ENCODE data around the gene GPR84.

Gene GPR84

GRCh38 chr12:54398218-54398617 is 33.9 kb upstream of the GPR84 start:
- H3K4me3 ChIP-seq (ENCODE audit: control insufficient read depth, low read depth, low read length): no peak overlapping the region
- TF ChIP-seq CTCF (IDR thresholded peaks at IDR 0.05; ENCODE audit: control insufficient read depth, insufficient read depth, low read depth, low read length, missing control alignments): no peak
- DNase-seq (ENCODE audit: low read depth): no peak

- no peak for DNase-seq (ENCODE audit: low read depth)
- H3K4me3 ChIP-seq (ENCODE audit: control insufficient read depth, low read depth, low read length): no peak overlapping the region
These were observed 32.9 kb upstream of the GPR84 start for GRCh38 chr12:54397157-54397556.

DNA sequence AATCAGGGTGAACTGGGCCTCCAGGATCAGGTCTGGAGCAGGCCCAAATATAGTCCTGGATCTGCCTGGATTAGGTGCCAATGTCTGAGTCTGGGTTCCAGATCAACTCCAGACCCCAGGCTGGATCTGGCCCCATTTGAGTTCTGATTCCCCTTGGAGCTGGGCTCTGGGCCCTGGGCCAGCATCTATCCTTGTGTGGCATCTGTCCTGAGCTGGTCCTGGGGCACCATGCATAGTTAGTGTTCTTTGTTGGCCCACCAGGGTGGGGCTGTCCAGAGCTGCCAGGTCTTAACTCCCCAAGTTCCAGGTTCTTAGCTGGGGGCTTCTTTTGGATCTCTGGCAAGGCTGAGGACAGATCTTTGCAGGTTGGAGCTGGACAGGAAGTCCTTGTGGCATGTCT is 31.3 kb upstream of the GPR84 start:
- no peak for DNase-seq (ENCODE audit: low read depth)
- TF ChIP-seq CTCF (IDR thresholded peaks at IDR 0.05; ENCODE audit: control insufficient read depth, insufficient read depth, low read depth, low read length, missing control alignments): no peak

More at GRCh38 chr12:54397157-54397556, 32.9 kb upstream of the GPR84 start:
- no peak for TF ChIP-seq CTCF (IDR thresholded peaks at IDR 0.05; ENCODE audit: control insufficient read depth, insufficient read depth, low read depth, low read length, missing control alignments)

GRCh38 chr12:54394986-54395385 is 30.7 kb upstream of the GPR84 start:
- DNase-seq (ENCODE audit: low read depth): no peak
- no peak overlapping the region for H3K4me3 ChIP-seq (ENCODE audit: control insufficient read depth, low read depth, low read length)

More for the DNA sequence above, 31.3 kb upstream of the GPR84 start:
- no peak overlapping the region for H3K4me3 ChIP-seq (ENCODE audit: control insufficient read depth, low read depth, low read length)

GRCh38 chr12:54394281-54394719 is 30.0 kb upstream of the GPR84 start:
- TF ChIP-seq CTCF (IDR thresholded peaks at IDR 0.05; ENCODE audit: control insufficient read depth, insufficient read depth, low read depth, low read length, missing control alignments): peak; percentile 72
- no peak overlapping the region for H3K4me3 ChIP-seq (ENCODE audit: control insufficient read depth, low read depth, low read length)
- DNase-seq (ENCODE audit: low read depth): no peak

More at GRCh38 chr12:54394986-54395385, 30.7 kb upstream of the GPR84 start:
- TF ChIP-seq CTCF (IDR thresholded peaks at IDR 0.05; ENCODE audit: control insufficient read depth, insufficient read depth, low read depth, low read length, missing control alignments): no peak

DNA sequence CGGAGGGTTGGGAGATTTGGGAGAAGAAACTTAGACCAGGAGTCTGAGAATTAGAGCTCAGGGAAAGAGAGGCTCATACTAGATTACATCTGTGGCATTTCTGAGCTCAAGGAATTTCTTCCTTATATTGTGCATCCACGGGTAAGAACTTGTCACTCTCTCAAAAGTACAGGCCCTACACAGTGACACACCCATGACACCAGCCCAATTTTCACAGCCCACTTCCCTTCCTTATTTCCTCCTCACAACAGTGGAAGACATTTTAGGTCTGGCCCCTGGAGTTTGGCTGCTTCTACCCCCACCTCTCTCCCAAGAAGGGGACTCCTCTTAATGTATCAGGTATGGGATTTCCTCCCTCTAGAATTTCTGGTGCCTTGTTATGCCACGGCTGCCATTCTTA is 29.5 kb upstream of the GPR84 start:
- H3K4me3 ChIP-seq (ENCODE audit: control insufficient read depth, low read depth, low read length): no peak overlapping the region
- no peak for TF ChIP-seq CTCF (IDR thresholded peaks at IDR 0.05; ENCODE audit: control insufficient read depth, insufficient read depth, low read depth, low read length, missing control alignments)
- DNase-seq (ENCODE audit: low read depth): no peak

DNA sequence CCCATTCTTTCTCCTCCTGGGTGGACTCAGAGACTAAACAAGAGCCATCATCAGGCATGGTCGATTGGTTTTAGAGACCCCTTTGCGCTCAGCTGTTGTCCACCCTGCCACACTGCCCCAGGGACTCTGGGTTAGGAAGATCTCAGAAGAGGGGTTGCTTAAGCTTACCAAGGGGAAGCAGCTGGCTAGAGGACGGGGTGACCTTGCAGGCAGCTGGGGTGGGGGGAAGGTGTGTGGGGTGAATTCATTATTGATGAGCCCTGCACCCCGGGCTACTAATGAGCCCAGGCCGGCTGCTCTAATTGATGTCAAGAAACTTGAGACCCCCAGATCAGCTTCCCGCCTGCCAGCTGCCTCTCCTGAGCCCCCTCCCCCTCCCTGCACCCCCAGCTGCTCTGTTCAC is 28.9 kb upstream of the GPR84 start:
- no peak overlapping the region for H3K4me3 ChIP-seq (ENCODE audit: control insufficient read depth, low read depth, low read length)
- no peak for DNase-seq (ENCODE audit: low read depth)
- TF ChIP-seq CTCF (IDR thresholded peaks at IDR 0.05; ENCODE audit: control insufficient read depth, insufficient read depth, low read depth, low read length, missing control alignments): no peak
